Stimulated activated CD8-positive, alpha-beta memory T cell treated with anti-CD3 and anti-CD28 coated beads, Interleukin-4, amount 100 ng/mL, for 24 hours (primary cell): ENCODE data around the gene PITPNM3.

ENCODE experiments used
- DNase-seq: peaks from one replicate; pipeline ENCODE4 v3.0.0-alpha.2; 2020; ENCODE audit warnings: low read depth

The PITPNM3 gene

DNA sequence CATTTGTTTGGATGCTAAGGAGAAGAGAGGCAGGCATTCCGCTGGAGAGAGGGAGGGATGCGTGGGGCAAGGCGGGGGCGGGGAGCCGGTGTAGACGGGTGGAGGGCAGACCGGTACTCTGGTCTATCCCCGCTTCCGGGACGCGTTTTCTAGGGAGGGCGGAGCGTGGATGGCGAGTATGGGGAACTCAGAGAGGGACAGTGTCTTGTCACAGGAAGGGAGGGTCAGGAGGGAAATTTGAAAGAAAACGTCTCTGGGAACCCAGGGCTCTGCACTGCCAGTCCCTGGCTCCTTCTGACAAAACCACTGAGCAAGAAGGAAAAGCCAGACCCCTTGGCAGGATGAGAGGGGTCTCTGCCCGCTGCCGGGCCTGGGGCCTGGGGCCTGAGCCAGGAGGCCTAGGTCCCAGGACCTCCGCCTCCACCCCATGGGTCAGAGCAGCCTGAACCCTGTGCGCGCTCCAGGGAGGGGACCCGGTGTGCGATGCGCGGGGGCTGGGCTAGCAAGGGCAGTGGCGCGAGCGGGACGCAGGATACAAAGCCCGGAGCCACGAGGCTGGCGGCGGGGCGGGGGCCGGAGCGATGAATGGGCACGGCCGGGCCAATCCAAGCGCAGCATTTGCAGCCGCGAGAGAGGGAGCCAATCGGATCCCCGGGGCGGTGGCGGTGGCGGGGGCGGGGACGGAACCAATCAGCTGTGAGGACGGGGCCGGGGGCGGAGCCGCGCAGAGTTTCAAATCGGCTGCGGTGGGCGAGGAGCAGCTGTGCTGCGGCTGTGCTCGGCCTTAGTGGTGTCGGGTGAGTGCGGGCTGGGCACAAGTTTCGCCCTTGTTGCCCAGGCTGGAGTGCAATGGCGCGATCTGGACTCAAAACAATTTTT lies 112.4 kb downstream of the PITPNM3 start, which contains the start of gene PIMREG:
TSS of gene PIMREG (plus strand) at position 764 of the 879 bp plus-strand sequence. CDS start 656 bp downstream, outside the sequence.
- DNase-seq: peak; percentile 93

- no peak for DNase-seq
These were observed 113.6 kb downstream of the PITPNM3 start for GRCh38 chr17:6442775-6443174.

DNA sequence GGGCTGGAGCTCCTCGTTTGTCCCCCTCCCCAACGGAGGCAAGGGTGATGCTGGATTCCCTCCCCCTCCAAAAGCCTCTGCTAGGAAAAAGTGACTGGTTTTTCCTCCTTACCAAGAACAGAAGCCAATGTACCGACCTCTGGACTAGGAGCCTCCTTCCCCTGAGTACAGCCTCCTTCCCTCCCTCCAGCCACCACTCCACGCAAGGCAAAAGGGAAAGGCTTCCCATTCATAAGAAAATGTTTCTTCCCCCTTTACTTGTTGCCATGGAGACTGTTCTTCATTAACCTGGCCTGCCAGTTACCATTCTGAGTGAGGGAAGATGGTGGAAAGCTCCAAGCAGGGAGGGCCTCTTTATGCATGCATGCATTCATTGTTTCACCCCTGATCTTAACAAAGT lies 116.4 kb downstream of the PITPNM3 start:
- no peak for DNase-seq

DNA sequence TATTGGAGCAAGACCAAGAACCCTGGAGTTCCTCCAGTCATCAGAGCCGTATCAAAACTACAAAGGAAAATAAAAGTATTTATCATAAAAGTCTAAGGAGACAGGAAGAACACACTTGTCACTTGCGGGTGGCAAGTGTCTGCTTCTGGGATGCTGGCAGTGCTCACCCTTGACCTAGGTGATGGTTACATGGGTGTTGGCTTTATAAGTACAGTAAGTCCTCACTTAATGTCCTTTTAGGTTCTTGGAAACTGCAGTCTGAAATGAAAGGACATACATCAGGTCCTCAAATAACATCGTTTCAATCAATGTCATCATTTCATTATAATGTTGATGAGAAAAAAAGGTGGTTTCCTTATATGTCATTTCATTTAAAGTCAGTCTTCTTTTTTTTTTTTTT lies 118.4 kb downstream of the PITPNM3 start:
- no peak for DNase-seq

GRCh38 chr17:6437466-6437865 lies 118.9 kb downstream of the PITPNM3 start:
- DNase-seq: no peak

DNA sequence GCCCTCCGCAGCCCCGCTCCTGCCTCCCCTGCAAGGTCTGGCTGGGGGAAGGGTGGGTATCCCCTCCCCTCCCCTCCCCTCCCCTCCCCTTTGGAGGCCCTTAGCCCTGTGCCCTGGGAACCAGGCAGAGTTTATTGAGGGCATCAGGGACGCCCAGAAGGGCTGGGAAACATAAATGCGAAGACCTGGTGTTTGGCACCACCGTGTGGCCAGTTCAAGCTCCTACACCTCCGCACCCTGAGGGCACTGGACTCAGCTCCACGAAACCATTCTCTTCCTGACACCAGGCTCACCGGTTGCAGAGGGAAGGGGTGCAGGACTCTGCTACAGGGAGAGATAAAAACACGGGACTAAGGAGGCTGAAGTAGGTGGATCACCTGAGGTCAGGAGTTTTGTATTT lies 120.4 kb downstream of the PITPNM3 start:
- DNase-seq: peak; percentile 32

- no peak for DNase-seq
These were observed 121.3 kb downstream of the PITPNM3 start, which contains the start of gene AIPL1 for GRCh38 chr17:6435051-6435450. TSS of gene AIPL1 (minus strand) at chr17:6435121. CDS start at chr17:6435104, 17 bp downstream.

GRCh38 chr17:6430769-6431168 lies 125.6 kb downstream of the PITPNM3 start:
- no peak for DNase-seq

GRCh38 chr17:6429266-6429665 lies 127.1 kb downstream of the PITPNM3 start:
- DNase-seq: no peak

GRCh38 chr17:6428207-6428965 lies 128.0 kb downstream of the PITPNM3 start:
- no peak for DNase-seq

- DNase-seq: peak; percentile 10
These were observed 129.0 kb downstream of the PITPNM3 start for GRCh38 chr17:6427279-6427781.

DNA sequence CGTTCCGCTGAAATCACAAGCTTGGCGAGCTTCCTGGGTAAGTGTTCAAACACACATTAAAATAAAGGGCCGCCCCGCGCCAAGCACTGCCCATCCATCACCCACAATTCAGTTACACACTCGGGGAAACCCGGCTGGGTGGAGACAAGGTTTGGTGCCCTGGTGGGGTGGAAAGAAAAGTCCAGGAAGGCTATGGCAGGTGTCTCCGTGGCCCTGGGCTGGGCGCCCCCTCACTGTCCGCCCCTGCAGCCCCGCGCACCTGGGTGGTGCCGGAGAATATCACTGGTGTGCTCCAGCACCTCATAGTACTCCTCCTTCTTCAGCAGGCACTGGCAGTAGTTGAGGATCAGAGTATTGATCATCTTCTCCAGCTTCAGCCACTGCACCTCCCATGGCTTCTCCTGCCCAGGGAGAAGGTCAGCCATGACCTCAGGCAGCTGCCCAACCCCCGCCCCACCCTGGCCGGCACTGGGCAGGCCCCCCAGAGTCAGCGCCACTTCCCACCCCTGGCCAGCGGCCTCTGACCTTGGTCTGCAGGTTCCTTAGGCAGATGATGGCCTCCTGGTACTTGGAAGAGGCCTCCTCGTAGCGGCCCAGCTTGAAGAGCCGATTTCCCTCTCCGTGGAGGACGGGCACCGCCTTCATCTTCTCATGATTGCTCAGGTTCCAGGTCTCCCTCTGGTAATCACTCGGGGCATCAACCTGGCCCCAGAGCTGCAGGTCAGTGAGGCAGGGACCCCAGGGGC lies 129.8 kb downstream of the PITPNM3 start:
- DNase-seq: no peak

GRCh38 chr17:6425407-6425806 lies 130.9 kb downstream of the PITPNM3 start:
- no peak for DNase-seq

DNA sequence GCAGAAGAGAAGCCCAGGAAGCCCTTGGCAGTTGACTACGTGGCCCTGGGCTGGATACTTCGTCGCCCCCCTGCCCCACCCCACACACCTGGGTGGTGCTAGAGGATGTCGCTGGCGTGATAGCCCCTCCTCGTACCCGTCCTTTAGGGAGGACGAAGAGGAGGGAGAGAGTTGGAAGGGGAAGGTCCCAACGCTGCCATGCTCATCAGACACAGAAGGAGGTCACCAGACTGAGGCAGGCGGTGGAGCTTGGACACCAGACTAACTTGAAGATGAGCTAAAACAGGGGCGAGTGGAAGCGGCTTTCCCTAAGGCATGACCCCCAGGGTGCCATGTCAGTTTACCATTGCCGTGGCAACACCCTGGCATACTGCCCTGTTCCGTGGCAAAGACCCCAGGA lies 132.4 kb downstream of the PITPNM3 start:
- no peak for DNase-seq

DNA sequence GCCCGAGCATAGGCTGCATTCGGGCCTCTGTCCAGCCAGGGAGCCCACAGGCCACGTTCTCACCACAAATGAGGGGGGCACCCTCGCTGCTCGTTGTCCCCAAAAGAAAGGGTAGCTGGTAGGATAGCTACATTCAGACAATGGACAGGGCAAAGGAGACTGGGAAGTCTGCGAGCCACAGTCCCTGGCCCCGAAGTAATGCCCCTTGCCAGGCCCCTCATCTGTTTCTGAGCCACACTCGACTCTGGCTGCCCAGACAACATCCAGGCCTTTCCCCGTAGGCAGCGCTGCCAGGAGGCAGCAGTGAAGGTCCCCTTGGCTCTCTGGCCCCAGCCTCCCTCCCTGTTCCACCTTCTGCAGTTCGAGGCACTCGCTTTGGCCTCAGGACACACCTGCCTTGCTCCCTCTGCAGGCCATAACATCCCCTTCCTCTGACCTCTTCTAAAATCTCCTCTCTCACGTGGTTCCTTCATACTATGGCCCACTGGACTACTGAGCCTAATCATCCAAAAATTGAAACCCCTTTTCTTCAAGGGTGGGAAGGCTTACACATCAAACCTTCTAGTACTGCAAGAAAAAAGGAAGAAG lies 133.6 kb downstream of the PITPNM3 start:
- DNase-seq: no peak

GRCh38 chr17:6421700-6422604 lies 134.4 kb downstream of the PITPNM3 start:
- peak; percentile 57 for DNase-seq

GRCh38 chr17:6420173-6420641 lies 136.1 kb downstream of the PITPNM3 start:
- DNase-seq: peak; percentile 11

GRCh38 chr17:6415616-6416015 lies 140.7 kb downstream of the PITPNM3 start:
- no peak for DNase-seq

DNA sequence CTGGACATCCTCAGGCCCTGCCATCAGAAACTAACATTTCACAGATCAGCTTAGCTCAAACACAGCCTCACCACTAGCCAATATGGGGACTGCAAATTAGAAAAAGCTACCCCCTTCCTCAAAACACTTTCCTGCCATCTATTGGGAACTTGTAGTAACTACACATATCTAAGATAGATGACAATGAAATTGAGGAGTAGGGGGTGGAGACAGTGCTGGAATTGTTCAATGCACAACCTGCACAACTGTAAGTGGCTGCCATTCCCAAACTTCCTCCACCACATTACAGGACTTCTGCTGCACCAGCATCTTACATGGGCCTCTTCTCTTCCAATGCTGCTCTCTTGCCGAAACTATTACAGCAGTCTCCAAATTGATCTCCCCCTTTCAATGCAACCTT lies 143.3 kb downstream of the PITPNM3 start:
- no peak for DNase-seq

DNA sequence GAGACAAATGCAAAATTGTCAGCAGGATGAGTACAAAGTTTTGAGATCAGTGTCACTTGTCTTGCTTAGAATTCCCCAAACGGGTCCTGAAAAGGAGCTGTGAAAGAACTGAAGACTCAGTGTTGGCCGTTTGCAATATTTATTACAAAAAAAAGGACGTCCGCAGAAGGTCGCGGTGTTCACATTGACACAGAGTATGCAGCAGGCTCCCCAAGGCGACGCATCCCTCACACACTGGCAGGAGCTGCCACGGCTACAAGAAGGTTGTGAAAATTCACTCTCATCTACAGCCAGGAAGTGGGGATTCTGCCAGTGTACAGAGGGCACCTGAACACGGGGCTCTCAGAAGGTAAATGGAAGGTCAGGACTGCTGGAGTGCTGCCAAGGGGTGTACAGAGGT lies 147.6 kb downstream of the PITPNM3 start:
- no peak for DNase-seq
